ENCODE results near the gene MAP3K9. TPM values are rescaled to one million over a fixed set of nuclear protein-coding genes. Genes with fewer than 3 reads are reported as not detected.

Gene MAP3K9
- total RNA-seq, 4 donors from 2014 or later = 12.6 to 16.5 (median 14.7) TPM

DNA sequence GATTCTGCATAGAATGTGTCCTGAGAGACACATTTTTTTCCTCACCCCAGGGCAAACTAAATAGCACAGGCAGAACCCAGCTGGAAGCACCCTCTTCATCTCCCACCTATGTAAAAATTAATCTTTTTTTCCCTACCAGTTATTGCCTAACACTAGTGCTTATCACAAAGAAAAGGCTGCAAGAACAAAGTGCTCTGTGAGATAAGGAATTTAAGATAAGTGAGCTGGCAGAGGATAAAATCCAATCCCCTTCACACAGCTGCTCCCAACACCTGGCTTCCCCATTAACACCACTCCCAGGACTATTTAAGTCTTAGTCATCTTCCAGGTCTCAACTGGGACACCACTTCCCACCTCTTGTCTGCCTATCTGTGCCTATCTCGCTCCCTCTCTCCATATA lies 92.4 kb downstream of the MAP3K9 start:
- no peak for DNase-seq (ENCODE audit: low spot score in 2 of 2)
- Histone ChIP-seq H3K27me3 (no peaks in the 10 kb centered on the region), H3K27ac (no peak overlapping the region), H3K9me3 (no peaks in the 10 kb centered on the region), H3K4me1 (peaks cover 12% of the 10 kb centered on the region), H3K4me3 (no peak overlapping the region), H3K36me3 (no peaks in the 10 kb centered on the region)
- TF ChIP-seq, protein P1, sequence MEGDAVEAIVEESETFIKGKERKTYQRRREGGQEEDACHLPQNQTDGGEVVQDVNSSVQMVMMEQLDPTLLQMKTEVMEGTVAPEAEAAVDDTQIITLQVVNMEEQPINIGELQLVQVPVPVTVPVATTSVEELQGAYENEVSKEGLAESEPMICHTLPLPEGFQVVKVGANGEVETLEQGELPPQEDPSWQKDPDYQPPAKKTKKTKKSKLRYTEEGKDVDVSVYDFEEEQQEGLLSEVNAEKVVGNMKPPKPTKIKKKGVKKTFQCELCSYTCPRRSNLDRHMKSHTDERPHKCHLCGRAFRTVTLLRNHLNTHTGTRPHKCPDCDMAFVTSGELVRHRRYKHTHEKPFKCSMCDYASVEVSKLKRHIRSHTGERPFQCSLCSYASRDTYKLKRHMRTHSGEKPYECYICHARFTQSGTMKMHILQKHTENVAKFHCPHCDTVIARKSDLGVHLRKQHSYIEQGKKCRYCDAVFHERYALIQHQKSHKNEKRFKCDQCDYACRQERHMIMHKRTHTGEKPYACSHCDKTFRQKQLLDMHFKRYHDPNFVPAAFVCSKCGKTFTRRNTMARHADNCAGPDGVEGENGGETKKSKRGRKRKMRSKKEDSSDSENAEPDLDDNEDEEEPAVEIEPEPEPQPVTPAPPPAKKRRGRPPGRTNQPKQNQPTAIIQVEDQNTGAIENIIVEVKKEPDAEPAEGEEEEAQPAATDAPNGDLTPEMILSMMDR (IDR thresholded peaks at IDR 0.05) = no peak
- TF ChIP-seq POLR2A (IDR thresholded peaks at IDR 0.05) (no peak), EP300 (IDR thresholded peaks at IDR 0.05) (no peak), POLR2AphosphoS5 (IDR thresholded peaks at IDR 0.05) (no peak)
- 43% methylated on average over 1 of the region's 1 CpG for WGBS

DNA sequence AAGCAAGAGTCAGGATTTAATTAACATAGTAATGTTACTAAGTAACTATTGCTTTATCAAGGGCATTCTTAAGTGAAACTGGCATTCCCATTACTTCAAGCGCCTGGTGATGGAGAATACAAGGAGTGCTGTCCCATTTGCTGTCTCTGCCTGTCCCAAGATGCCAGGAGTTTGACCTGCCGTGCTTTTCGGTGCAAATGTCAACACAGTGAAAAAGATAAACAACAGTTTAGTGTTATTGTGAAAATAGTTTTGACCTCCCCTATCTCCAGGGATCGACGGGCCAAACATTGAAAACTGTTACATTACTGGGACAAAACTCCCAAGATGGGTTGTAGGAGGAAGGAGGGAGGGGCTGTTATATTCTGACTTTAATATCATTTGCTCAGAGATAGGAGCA lies 92.8 kb downstream of the MAP3K9 start:
- Histone ChIP-seq H3K9me3 (no peaks in the 10 kb centered on the region), H3K4me3 (no peak overlapping the region), H3K4me1 (peaks cover 14% of the 10 kb centered on the region), H3K27me3 (no peaks in the 10 kb centered on the region), H3K36me3 (no peaks in the 10 kb centered on the region), H3K27ac (no peak overlapping the region)
- TF ChIP-seq EP300 (IDR thresholded peaks at IDR 0.05) (no peak), POLR2AphosphoS5 (IDR thresholded peaks at IDR 0.05) (no peak)
- TF ChIP-seq, protein P1 (IDR thresholded peaks at IDR 0.05) = no peak
- no peak for DNase-seq (ENCODE audit: low spot score in 2 of 2)
- 53% methylated on average over 5 of the region's 5 CpGs for WGBS

DNA sequence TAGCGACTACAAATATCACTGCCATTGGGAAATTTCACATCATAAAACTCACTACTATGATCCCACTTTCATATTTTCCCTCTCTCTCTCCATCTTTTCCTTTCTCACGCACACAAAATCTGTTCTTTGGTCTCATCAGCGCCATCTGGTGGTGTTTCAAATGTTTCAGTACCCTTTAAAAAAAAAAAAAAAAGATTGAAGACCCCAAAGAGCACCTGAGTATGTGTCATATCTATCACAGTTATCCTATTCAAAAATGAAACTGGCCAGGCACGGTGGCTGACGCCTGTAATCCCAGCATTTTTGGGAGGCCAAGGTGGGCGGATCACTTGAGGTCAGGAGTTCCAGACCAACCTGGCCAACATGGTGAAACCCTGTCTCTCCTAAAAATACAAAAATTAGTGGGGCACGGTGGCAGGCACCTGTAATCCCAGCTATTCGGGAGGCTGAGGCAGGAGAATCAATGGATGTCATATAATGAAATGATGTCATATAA lies 95.2 kb downstream of the MAP3K9 start:
- H3K27me3 ChIP-seq = no peaks in the 10 kb centered on the region
- DNase-seq (ENCODE audit: low spot score in 2 of 2) = no peak

DNA sequence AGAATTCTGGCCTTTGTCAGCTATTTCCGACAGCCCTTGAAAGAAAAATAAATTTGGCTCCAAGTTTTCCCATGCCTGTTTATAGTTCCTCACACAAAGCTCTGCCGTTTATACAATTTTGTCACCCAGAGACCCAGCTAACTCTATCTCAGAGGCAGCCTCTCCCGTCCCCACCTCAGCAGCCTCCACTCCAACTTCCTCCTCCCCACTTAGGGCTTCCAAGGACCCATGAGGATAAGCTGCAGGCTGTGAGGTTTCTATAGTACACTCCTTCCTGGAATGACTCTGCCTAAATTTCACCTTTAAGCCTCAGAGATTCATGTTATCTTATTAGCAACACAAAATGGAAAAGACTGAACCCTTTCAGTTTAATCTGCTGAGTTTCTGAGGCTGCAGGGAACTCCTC lies 95.8 kb downstream of the MAP3K9 start:
- peaks cover 37% of the 10 kb centered on the region for H3K4me1 ChIP-seq
- no peaks in the 10 kb centered on the region for H3K36me3 ChIP-seq
- TF ChIP-seq POLR2AphosphoS5 (IDR thresholded peaks at IDR 0.05) = no peak
- TF ChIP-seq POLR2A (IDR thresholded peaks at IDR 0.05) = no peak
- TF ChIP-seq, protein P1 (IDR thresholded peaks at IDR 0.05) = no peak
- no peak for TF ChIP-seq EP300 (IDR thresholded peaks at IDR 0.05)
- 34% methylated on average over 3 of the region's 3 CpGs for WGBS
- H3K9me3 ChIP-seq = no peaks in the 10 kb centered on the region
- no peak overlapping the region for H3K27ac ChIP-seq
- H3K4me3 ChIP-seq = no peak overlapping the region
- H3K27me3 ChIP-seq = no peaks in the 10 kb centered on the region
- no peak for DNase-seq (ENCODE audit: low spot score in 2 of 2)

More for the DNA sequence above, 95.2 kb downstream of the MAP3K9 start:
- TF ChIP-seq EP300 (IDR thresholded peaks at IDR 0.05) = no peak
- TF ChIP-seq, protein P1 (IDR thresholded peaks at IDR 0.05) = peak; percentile 37 to 42
- WGBS = 19% methylated on average over 8 of the region's 8 CpGs
- peaks cover 36% of the 10 kb centered on the region for H3K4me1 ChIP-seq
- H3K27ac ChIP-seq = no peak overlapping the region
- H3K36me3 ChIP-seq = no peaks in the 10 kb centered on the region
- H3K9me3 ChIP-seq = no peaks in the 10 kb centered on the region
- no peak overlapping the region for H3K4me3 ChIP-seq

DNA sequence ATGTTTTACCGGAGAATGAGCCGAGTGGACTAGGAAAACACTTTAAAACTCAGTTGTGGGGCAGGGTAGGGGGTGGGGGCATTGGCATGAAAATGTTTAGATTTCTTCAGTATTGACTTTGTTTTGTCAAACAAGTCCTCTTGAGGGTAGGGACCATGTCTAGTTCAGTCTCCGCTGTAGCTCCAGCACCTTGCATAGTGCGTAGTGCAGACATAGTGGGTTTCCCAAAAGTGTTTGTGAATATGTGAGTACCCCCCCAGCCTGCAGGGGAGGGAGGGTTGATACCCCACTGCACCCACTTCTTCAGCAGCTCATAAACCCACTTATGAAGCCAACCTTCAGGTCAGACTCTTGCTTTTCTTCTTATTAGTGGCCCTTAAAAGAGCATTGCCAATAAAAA lies 96.2 kb downstream of the MAP3K9 start:
- no peak for DNase-seq (ENCODE audit: low spot score in 2 of 2)
- Histone ChIP-seq H3K4me3 (no peak overlapping the region), H3K36me3 (no peaks in the 10 kb centered on the region), H3K9me3 (no peaks in the 10 kb centered on the region), H3K4me1 (peaks cover 37% of the 10 kb centered on the region), H3K27me3 (no peaks in the 10 kb centered on the region), H3K27ac (no peak overlapping the region)
- TF ChIP-seq EP300 (IDR thresholded peaks at IDR 0.05) = no peak
- TF ChIP-seq, protein P1 (IDR thresholded peaks at IDR 0.05) = no peak
- no peak for TF ChIP-seq POLR2A (IDR thresholded peaks at IDR 0.05)
- no peak for TF ChIP-seq POLR2AphosphoS5 (IDR thresholded peaks at IDR 0.05)
- WGBS = 81% methylated on average over 4 of the region's 4 CpGs

Measured in suprapubic skin (tissue), 4 donors.